Panc1 (cell line): Measurements from ENCODE around the gene CENPU. TPM values are rescaled to one million over a fixed set of nuclear protein-coding genes. Genes with fewer than 3 reads are reported as not detected.
"Not testable (repeated sequence)": the region's sequence is repeated elsewhere in the genome, so short reads cannot be mapped to it uniquely, and the experiment has no call there.

Experiments used
- ATAC-seq: fragments of 200-7000 bp; cut with Tn5 transposase; 2 replicates; pipeline ENCODE4 v1.9.1; 2020; ENCODE audit warnings: mild to moderate bottlenecking, moderate library complexity
- BruUV-seq: library from RNA; stranded (reverse); fragments of 400-500 nt; replicated peaks from 2 replicates; lab custom pipeline; 2021; lab: Mats Ljungman, UMichigan
- CTCF ChIA-PET: fragments of 300-600 bp; sonication (Branson Sonifier 250); formaldehyde crosslinking; loops from one replicate; lab custom pipeline; 2022; ENCODE audit warnings: antibody characterized with exemption; lab: Charles Lee
- POLR2A ChIA-PET: fragments of 300-600 bp; sonication (Branson Sonifier 250); formaldehyde crosslinking; loops from one replicate; lab custom pipeline; 2022; ENCODE audit warnings: antibody characterized with exemption; lab: Charles Lee
- DNase-seq: peaks from one replicate; pipeline ENCODE4 v3.0.0-alpha.2; 2010; ENCODE audit warnings: low read depth, low spot score
- H3K27ac ChIP-seq: 2 replicates; pipeline ENCODE4 v1.5.1; 2011; ENCODE audit warnings: mild to moderate bottlenecking, low read length, inconsistent platforms
- H3K27me3 ChIP-seq: fragments of 200-500 bp; sonication (Bioruptor generic); 2 replicates; pipeline ENCODE4 v1.6.0; 2014; ENCODE audit warnings: low read length, inconsistent platforms; ENCODE audit not compliant: control insufficient read depth, insufficient read depth
- H3K36me3 ChIP-seq: fragments of 200-500 bp; sonication (Bioruptor generic); 2 replicates; pipeline ENCODE4 v1.5.1; 2014; ENCODE audit warnings: inconsistent platforms, mild to moderate bottlenecking, low read length, moderate library complexity; ENCODE audit not compliant: control insufficient read depth, insufficient read depth
- H3K4me1 ChIP-seq: 2 replicates; pipeline ENCODE4 v1.5.1; 2011; ENCODE audit warnings: inconsistent platforms, mild to moderate bottlenecking, low read length, moderate library complexity; ENCODE audit not compliant: control insufficient read depth, insufficient read depth
- H3K4me3 ChIP-seq, 2 experiments: 2 replicates each; pipeline ENCODE4 v1.5.1; 2011 to 2012; ENCODE audit warnings: low read depth in 2 of 2, low read length in 2 of 2, mild to moderate bottlenecking in 2 of 2, inconsistent platforms in 1 of 2, moderate library complexity in 1 of 2
- H3K9me3 ChIP-seq: fragments of 200-500 bp; sonication (Bioruptor generic); 2 replicates; pipeline ENCODE4 v1.5.1; 2014; ENCODE audit warnings: low read depth, mild to moderate bottlenecking, inconsistent platforms, low read length, moderate library complexity; ENCODE audit not compliant: control insufficient read depth, insufficient read depth
- POLR2AphosphoS5 ChIP-seq: IDR thresholded peaks from 2 replicates; pipeline ENCODE4 v1.6.1; 2012; ENCODE audit warnings: mild to moderate bottlenecking, low read depth, low read length, moderate library complexity
- SIN3A ChIP-seq: IDR thresholded peaks from 2 replicates; pipeline ENCODE4 v1.6.1; 2012; ENCODE audit warnings: low read depth, mild to moderate bottlenecking, low read length, moderate library complexity, borderline replicate concordance; ENCODE audit not compliant: insufficient read depth
- TCF7L2 ChIP-seq: IDR thresholded peaks from 2 replicates; pipeline ENCODE4 v1.6.1; 2011; ENCODE audit warnings: mild to moderate bottlenecking, low read depth, low read length, inconsistent platforms
- in situ Hi-C: cut with HindIII; loops from 2 replicates; pipeline ENCODE4 v1.10.0; 2016; ENCODE audit warnings: low sequenced_read_pairs, low pct_unique_long_range_greater_than_20kb
- intact Hi-C: fragments of 100-400 bp; cut with micrococcal nuclease; formaldehyde crosslinking; loops from one replicate; pipeline ENCODE4 v1.10.0; 2022; ENCODE audit not compliant: unreplicated experiment
- total RNA-seq: library from RNA; stranded (reverse); gene quantifications from one replicate; pipeline ENCODE4 v1.2.1, GENCODE V29; 2021; ENCODE audit not compliant: unreplicated experiment
- TF ChIP-seq, protein P1 (sequence below), 2 experiments: IDR thresholded peaks; 2 replicates each; pipeline ENCODE4 v1.6.1; 2011 to 2012; ENCODE audit warnings: low read depth in 2 of 2, control low read depth in 1 of 2, low read length in 1 of 2, mild to moderate bottlenecking in 1 of 2, moderate library complexity in 1 of 2; ENCODE audit not compliant: insufficient read depth in 1 of 2
- TF ChIP-seq, protein P2 (sequence below): fragments of 450-650 bp; IDR thresholded peaks from 2 replicates; pipeline ENCODE4 v1.5.1; 2017; ENCODE audit warnings: mild to moderate bottlenecking

The CENPU gene
- total RNA-seq, 1 experiment from 2014 or later = 16.6 TPM

DNA sequence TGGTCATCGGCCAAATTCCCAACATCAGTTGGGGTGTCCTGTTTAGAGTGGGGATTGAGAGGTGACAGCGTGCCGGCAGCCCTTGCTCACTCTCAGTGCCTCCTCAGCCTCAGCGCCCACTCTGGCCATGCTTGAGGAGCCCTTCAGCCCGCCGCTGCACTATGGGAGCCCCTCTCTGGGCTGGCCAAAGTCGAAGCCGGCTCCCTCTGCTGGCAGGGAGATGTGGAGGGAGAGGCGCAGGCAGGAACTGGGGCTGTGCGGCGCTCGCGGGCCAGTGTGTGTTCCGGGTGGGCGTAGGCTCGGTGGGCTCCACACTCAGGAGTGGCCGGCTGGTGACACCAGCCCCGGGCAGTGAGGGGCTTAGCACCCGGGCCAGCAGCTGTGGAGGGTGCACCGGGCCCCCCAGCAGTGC lies 7.1 kb upstream of the CENPU start:
- Histone ChIP-seq H3K27me3 (no peaks in the 10 kb centered on the region), H3K4me1 (no peaks in the 10 kb centered on the region), H3K9me3 (no peaks in the 10 kb centered on the region), H3K36me3 (no peaks in the 10 kb centered on the region), H3K4me3 (no peak overlapping the region), H3K27ac (no peak overlapping the region)
- ChIA-PET CTCF (interaction anchor here (0.6 kb wide), 1 partner anchor 148 kb away, joined by 7 read pairs; no protein-coding TSS in a partner anchor), POLR2A (no interaction called here)
- intact Hi-C loops (loop anchor here (10.0 kb wide), 1 partner anchor 264 kb away; no protein-coding TSS in a partner anchor), in situ Hi-C loops (no loop called here)
- TF ChIP-seq TCF7L2 = no peak
- ATAC-seq = no peak
- DNase-seq = no peak
- no TSS peak for BruUV-seq

DNA sequence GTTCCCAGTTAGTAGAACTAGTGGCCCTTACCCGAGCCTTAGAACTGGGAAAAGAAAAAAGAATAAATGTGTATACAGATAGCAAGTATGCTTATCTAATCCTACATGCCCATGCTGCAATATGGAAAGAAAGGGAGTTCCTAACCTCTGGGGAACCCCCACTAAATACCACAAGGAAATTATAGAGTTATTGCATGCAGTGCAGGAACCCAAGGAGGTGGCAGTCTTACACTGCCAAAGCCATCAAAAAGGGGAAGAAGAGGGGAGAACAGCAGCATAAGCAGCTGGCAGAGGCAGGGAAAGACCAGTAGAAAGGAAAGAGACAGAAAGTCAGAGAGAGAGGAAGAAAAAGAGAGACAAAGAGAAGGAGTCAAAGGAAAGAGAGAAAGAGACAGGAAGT lies 5.7 kb upstream of the CENPU start:
- H3K4me3 ChIP-seq, intact Hi-C loops, POLR2A ChIA-PET, CTCF ChIA-PET, H3K9me3 ChIP-seq, ATAC-seq, H3K27me3 ChIP-seq, in situ Hi-C loops, H3K4me1 ChIP-seq, H3K27ac ChIP-seq, H3K36me3 ChIP-seq, DNase-seq, BruUV-seq: not testable (repeated sequence)

DNA sequence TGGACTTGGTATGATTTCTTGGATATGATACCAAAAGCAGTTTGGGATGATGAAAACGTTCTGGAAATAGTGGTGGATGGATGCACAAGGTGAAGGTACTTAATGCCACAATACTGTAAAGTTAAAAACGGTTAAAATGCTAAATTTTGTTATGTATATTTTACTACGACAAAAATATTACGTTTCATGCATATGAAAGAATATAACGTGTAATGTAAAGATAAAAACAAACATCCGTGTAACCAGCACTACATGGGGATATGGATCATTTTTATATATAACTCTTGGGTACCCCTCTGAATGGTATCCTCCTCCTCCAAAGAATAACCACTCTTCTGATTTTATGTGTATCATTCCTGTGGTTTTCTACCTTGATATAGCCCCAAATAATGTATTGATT lies 862 bp upstream of the CENPU start:
- DNase-seq (no peak), ATAC-seq (no peak)
- Histone ChIP-seq H3K9me3 (no peaks in the 10 kb centered on the region), H3K4me1 (peaks cover 2% of the 10 kb centered on the region), H3K27me3 (no peaks in the 10 kb centered on the region), H3K36me3 (no peaks in the 10 kb centered on the region), H3K27ac (peak overlapping the region; percentile 67), H3K4me3 (peak overlapping the region; percentile 90 to 94)
- intact Hi-C loops = no loop called here
- POLR2A ChIA-PET = no interaction called here
- TF ChIP-seq, protein P1, sequence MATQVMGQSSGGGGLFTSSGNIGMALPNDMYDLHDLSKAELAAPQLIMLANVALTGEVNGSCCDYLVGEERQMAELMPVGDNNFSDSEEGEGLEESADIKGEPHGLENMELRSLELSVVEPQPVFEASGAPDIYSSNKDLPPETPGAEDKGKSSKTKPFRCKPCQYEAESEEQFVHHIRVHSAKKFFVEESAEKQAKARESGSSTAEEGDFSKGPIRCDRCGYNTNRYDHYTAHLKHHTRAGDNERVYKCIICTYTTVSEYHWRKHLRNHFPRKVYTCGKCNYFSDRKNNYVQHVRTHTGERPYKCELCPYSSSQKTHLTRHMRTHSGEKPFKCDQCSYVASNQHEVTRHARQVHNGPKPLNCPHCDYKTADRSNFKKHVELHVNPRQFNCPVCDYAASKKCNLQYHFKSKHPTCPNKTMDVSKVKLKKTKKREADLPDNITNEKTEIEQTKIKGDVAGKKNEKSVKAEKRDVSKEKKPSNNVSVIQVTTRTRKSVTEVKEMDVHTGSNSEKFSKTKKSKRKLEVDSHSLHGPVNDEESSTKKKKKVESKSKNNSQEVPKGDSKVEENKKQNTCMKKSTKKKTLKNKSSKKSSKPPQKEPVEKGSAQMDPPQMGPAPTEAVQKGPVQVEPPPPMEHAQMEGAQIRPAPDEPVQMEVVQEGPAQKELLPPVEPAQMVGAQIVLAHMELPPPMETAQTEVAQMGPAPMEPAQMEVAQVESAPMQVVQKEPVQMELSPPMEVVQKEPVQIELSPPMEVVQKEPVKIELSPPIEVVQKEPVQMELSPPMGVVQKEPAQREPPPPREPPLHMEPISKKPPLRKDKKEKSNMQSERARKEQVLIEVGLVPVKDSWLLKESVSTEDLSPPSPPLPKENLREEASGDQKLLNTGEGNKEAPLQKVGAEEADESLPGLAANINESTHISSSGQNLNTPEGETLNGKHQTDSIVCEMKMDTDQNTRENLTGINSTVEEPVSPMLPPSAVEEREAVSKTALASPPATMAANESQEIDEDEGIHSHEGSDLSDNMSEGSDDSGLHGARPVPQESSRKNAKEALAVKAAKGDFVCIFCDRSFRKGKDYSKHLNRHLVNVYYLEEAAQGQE (IDR thresholded peaks at IDR 0.05; ENCODE audit: insufficient read depth in 1 of 2, low read depth in 2 of 2, low read length in 1 of 2) = no peak
- TF ChIP-seq SIN3A (no peak), TCF7L2 (no peak), POLR2AphosphoS5 (no peak)
- TF ChIP-seq, protein P2, sequence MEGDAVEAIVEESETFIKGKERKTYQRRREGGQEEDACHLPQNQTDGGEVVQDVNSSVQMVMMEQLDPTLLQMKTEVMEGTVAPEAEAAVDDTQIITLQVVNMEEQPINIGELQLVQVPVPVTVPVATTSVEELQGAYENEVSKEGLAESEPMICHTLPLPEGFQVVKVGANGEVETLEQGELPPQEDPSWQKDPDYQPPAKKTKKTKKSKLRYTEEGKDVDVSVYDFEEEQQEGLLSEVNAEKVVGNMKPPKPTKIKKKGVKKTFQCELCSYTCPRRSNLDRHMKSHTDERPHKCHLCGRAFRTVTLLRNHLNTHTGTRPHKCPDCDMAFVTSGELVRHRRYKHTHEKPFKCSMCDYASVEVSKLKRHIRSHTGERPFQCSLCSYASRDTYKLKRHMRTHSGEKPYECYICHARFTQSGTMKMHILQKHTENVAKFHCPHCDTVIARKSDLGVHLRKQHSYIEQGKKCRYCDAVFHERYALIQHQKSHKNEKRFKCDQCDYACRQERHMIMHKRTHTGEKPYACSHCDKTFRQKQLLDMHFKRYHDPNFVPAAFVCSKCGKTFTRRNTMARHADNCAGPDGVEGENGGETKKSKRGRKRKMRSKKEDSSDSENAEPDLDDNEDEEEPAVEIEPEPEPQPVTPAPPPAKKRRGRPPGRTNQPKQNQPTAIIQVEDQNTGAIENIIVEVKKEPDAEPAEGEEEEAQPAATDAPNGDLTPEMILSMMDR = no peak
- CTCF ChIA-PET = no interaction called here
- in situ Hi-C loops = no loop called here
- BruUV-seq = TSS peak; percentile 93
